GM23338 (cell line): ENCODE results near the gene CIDEB.

Experiments used
- CREB1 ChIP-seq: fragments of 250-450 bp; sonication (Bioruptor Pico); IDR thresholded peaks from 2 replicates; pipeline ENCODE4 v1.5.0; 2020; ENCODE audit warnings: low read depth, mild to moderate bottlenecking, moderate library complexity
- CTCF ChIP-seq, 2 experiments: fragments of 200-600 bp in 1 of 2; sonication (generic) in 1 of 2; conservative IDR thresholded peaks; 2 replicates each; pipeline versions ENCODE4 v1.5.1 to v1.6.1; 2016 to 2017; ENCODE audit warnings: antibody characterized with exemption in 2 of 2, low read depth in 2 of 2, mild to moderate bottlenecking in 2 of 2, moderate library complexity in 1 of 2
- EZH2 ChIP-seq: fragments of 200-600 bp; sonication (generic); IDR thresholded peaks from one replicate; pipeline ENCODE4 v1.8.0; 2017; ENCODE audit warnings: antibody characterized with exemption, mild to moderate bottlenecking, low read depth; ENCODE audit not compliant: unreplicated experiment
- EZH2phosphoT487 ChIP-seq: fragments of 200-600 bp; sonication (generic); IDR thresholded peaks from one replicate; pipeline ENCODE4 v1.8.1; 2018; ENCODE audit warnings: antibody characterized with exemption; ENCODE audit not compliant: unreplicated experiment

GRCh38 chr14:24315807-24316596 is 8.2 kb upstream of the CIDEB start:
- TF ChIP-seq CTCF (conservative IDR thresholded peaks at IDR 0.05; ENCODE audit: low read depth in 2 of 2) (peak; percentile 35 to 57), EZH2 (no peak), CREB1 (CRISPR knock-in tag) (no peak), EZH2phosphoT487 (no peak)
